Suprapubic skin (tissue), 4 donors: ENCODE data around the gene JDP2. TPM values are rescaled to one million over a fixed set of nuclear protein-coding genes. Genes with fewer than 3 reads are reported as not detected.

Experiments used
- DNase-seq, 2 donors: peaks; one replicate each; pipeline ENCODE4 v3.0.0-alpha.2; 2019; ENCODE audit warnings: low spot score in 2 of 2
- H3K27ac ChIP-seq: fragments of 200-600 bp; sonication (generic); one replicate; pipeline ENCODE4 v1.5.1; 2019
- H3K27me3 ChIP-seq: fragments of 200-600 bp; sonication (generic); one replicate; pipeline ENCODE4 v1.5.1; 2019
- H3K36me3 ChIP-seq: fragments of 200-600 bp; sonication (generic); one replicate; pipeline ENCODE4 v1.5.1; 2019
- H3K4me1 ChIP-seq: fragments of 200-600 bp; sonication (generic); one replicate; pipeline ENCODE4 v1.5.1; 2019
- H3K4me3 ChIP-seq: fragments of 200-600 bp; sonication (generic); one replicate; pipeline ENCODE4 v1.5.1; 2019; ENCODE audit warnings: mild to moderate bottlenecking
- H3K9me3 ChIP-seq: fragments of 200-600 bp; sonication (generic); one replicate; pipeline ENCODE4 v1.5.1; 2019
- EP300 ChIP-seq: sonication (generic); formaldehyde crosslinking; IDR thresholded peaks from one replicate; pipeline ENCODE4 v1.6.1; 2017; ENCODE audit warnings: antibody characterized with exemption
- POLR2A ChIP-seq, 2 donors: fragments of 450-650 bp; IDR thresholded peaks; one replicate each; pipeline ENCODE4 v1.6.1; 2017; ENCODE audit warnings: antibody characterized with exemption in 2 of 2, mild to moderate bottlenecking in 2 of 2, moderate library complexity in 2 of 2
- POLR2AphosphoS5 ChIP-seq, 3 donors: sonication (generic); formaldehyde crosslinking; IDR thresholded peaks; one replicate each; pipeline ENCODE4 v1.6.1; 2017; ENCODE audit warnings: antibody characterized with exemption in 3 of 3
- WGBS: methylation state at CpG from one replicate; pipeline ENCODE4 v1.1.5; 2018; 5-methylcytosine and 5-hydroxymethylcytosine counted together
- total RNA-seq, 4 donors: library from RNA; depleted of rRNA; stranded (reverse); fragments of >200 nt; gene quantifications; one replicate each; pipeline ENCODE4 v1.1.0, GENCODE V29; 2016
- TF ChIP-seq, protein P1 (sequence below), 2 donors: fragments of 200-600 bp in 1 of 2; fragments of 450-650 bp in 1 of 2; sonication (generic) in 1 of 2; IDR thresholded peaks; one replicate each; pipeline ENCODE4 v1.5.1; 2016 to 2019; ENCODE audit warnings: antibody characterized with exemption in 2 of 2, mild to moderate bottlenecking in 1 of 2, moderate library complexity in 1 of 2

Gene JDP2
- total RNA-seq, 4 donors from 2014 or later = 36.0 to 72.7 (median 50.4) TPM

DNA sequence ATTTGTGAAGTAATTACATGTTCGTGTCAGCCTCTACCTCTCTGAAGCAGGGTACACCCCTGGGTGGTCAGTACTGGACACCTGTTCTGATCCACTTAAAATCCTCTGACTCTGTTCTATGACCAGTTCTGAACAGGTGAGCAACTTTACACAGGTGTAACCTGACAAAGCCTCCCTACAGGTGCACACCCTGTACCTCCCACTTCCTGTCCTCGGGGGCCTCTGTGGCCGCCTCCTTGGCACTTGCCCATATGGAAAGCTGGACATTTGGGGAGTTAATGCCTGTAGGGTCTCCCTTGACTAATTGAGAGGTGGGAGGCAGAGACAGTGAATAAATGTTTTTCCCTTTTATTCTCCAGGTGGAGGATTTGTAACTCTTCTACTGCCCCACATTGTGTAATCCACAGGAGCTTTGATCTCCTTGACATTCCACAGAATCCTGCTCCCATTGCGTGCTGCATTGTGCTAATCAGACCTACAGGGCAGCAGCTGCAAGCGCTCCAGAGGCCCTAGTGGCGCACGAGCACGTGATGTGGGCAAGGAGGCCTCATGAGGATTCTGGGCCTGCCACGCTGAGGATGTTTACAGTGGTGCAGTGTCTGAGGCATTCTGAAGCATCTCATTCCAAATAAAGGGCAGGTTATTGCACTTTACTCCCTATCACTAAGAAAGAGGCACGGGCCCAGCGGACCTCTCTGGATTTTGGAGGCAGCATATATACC lies 48.6 kb downstream of the JDP2 start:
- peaks cover 29% of the 10 kb centered on the region for H3K36me3 ChIP-seq
- H3K27ac ChIP-seq = no peak overlapping the region
- 76% methylated on average over 8 of the region's 11 CpGs for WGBS
- no peaks in the 10 kb centered on the region for H3K9me3 ChIP-seq
- TF ChIP-seq, protein P1, sequence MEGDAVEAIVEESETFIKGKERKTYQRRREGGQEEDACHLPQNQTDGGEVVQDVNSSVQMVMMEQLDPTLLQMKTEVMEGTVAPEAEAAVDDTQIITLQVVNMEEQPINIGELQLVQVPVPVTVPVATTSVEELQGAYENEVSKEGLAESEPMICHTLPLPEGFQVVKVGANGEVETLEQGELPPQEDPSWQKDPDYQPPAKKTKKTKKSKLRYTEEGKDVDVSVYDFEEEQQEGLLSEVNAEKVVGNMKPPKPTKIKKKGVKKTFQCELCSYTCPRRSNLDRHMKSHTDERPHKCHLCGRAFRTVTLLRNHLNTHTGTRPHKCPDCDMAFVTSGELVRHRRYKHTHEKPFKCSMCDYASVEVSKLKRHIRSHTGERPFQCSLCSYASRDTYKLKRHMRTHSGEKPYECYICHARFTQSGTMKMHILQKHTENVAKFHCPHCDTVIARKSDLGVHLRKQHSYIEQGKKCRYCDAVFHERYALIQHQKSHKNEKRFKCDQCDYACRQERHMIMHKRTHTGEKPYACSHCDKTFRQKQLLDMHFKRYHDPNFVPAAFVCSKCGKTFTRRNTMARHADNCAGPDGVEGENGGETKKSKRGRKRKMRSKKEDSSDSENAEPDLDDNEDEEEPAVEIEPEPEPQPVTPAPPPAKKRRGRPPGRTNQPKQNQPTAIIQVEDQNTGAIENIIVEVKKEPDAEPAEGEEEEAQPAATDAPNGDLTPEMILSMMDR (IDR thresholded peaks at IDR 0.05) = no peak
- DNase-seq = peak in 1 of 2 donors; percentile 48
- H3K4me3 ChIP-seq = no peak overlapping the region
- no peaks in the 10 kb centered on the region for H3K27me3 ChIP-seq
- no peaks in the 10 kb centered on the region for H3K4me1 ChIP-seq

DNA sequence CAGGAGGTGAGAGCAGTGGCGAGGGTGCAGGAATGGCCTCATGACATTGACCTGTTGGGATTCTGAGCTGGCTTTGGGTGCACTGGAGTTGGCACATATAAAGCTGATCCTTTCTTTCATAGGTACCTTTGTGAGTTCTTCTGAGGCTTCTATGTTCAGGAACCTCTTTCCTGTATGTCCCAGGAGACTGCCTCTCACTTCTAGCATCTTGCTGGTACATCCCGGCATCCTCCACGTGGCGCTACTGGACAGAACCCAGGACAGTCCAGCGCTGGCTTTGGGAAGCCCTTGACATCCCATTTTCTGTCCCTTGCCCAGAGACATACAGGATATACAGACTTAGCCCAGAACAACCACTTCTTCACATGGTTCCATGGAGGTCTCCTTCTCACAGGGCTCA lies 50.1 kb downstream of the JDP2 start:
- H3K27ac ChIP-seq = no peak overlapping the region
- no peaks in the 10 kb centered on the region for H3K27me3 ChIP-seq
- 94% methylated on average over 5 of the region's 5 CpGs for WGBS
- DNase-seq = peak in 1 of 2 donors; percentile 39
- TF ChIP-seq POLR2A (IDR thresholded peaks at IDR 0.05) (no peak), POLR2AphosphoS5 (IDR thresholded peaks at IDR 0.05) (no peak), EP300 (no peak)
- TF ChIP-seq, protein P1 (IDR thresholded peaks at IDR 0.05) = no peak
- no peaks in the 10 kb centered on the region for H3K4me1 ChIP-seq
- H3K4me3 ChIP-seq = no peak overlapping the region
- no peaks in the 10 kb centered on the region for H3K9me3 ChIP-seq
- H3K36me3 ChIP-seq = peaks cover 16% of the 10 kb centered on the region

DNA sequence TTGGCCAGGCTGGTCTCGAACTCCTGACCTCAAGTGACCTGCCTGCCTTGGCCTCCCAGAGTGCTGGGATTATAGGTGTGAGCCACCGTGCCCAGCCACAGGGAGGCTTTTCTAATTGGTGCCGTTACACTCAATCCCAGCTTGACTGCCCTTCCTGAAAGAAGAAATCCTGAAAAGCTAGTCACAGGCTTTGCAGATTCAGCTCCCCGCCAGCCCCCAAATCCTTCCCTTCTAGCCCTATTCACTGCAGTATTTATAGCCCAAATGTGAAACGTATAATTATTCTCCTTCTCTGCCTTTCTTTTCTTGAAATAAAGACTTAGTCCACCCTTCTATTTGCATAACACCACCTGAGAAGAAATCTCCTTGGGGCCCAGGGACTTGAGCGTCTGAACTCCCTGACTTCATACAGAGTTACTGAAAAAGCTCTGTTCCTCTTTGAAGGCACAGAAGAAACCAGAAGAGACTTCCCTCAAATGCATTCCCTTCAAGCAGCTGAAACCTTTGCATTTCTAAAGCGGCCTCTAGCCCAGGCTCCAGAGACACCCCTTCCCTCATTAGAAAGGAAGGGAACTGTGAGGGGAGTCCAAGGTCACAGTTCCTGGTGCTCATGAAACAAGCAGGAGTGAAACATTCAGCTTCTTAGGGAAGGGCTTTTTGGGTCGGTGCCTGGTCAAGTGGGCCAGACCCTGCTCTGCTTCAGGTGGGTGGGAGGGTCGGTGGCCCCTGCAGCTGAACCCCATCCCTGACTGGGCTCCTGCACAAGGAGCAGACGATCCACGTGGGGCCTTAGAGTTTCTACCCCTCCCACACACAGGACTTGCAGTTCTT lies 52.2 kb downstream of the JDP2 start:
- TF ChIP-seq, protein P1 (IDR thresholded peaks at IDR 0.05) = no peak
- TF ChIP-seq POLR2AphosphoS5 (IDR thresholded peaks at IDR 0.05) (no peak), EP300 (no peak), POLR2A (IDR thresholded peaks at IDR 0.05) (no peak)
- Histone ChIP-seq H3K4me1 (no peaks in the 10 kb centered on the region), H3K27ac (no peak overlapping the region), H3K27me3 (no peaks in the 10 kb centered on the region), H3K9me3 (no peaks in the 10 kb centered on the region), H3K36me3 (peaks cover 7% of the 10 kb centered on the region), H3K4me3 (no peak overlapping the region)
- DNase-seq = peak in 1 of 2 donors; percentile 24
- WGBS = 60% methylated on average over 9 of the region's 11 CpGs

DNA sequence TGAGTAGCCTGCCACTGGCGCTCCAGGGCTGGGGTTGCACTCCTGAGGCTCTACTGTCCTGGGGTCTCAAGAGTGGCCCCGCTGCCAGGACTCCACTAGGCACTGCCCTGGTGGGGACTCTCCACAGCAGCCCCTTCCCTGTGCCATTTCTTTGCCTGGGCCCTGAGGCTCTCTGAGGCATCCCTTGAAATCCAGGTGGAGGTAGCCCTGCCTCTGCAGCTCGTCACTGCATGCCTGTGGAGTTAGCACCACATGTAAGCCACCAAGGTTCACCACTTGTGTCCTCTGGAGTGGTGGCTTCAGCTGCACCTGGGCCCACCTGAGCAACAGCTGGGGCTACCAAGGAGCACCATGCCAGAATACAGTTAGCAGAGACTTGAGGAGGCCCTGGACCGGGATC lies 54.5 kb downstream of the JDP2 start:
- TF ChIP-seq, protein P1 (IDR thresholded peaks at IDR 0.05) = no peak
- no peak for TF ChIP-seq EP300
- no peak for TF ChIP-seq POLR2A (IDR thresholded peaks at IDR 0.05)
- TF ChIP-seq POLR2AphosphoS5 (IDR thresholded peaks at IDR 0.05) = no peak
- H3K27ac ChIP-seq = no peak overlapping the region
- no peaks in the 10 kb centered on the region for H3K27me3 ChIP-seq
- peak in 1 of 2 donors; percentile 45 for DNase-seq
- H3K4me1 ChIP-seq = no peaks in the 10 kb centered on the region
- 93% methylated on average over 3 of the region's 4 CpGs for WGBS
- no peak overlapping the region for H3K4me3 ChIP-seq
- H3K36me3 ChIP-seq = no peaks in the 10 kb centered on the region
- H3K9me3 ChIP-seq = no peaks in the 10 kb centered on the region

DNA sequence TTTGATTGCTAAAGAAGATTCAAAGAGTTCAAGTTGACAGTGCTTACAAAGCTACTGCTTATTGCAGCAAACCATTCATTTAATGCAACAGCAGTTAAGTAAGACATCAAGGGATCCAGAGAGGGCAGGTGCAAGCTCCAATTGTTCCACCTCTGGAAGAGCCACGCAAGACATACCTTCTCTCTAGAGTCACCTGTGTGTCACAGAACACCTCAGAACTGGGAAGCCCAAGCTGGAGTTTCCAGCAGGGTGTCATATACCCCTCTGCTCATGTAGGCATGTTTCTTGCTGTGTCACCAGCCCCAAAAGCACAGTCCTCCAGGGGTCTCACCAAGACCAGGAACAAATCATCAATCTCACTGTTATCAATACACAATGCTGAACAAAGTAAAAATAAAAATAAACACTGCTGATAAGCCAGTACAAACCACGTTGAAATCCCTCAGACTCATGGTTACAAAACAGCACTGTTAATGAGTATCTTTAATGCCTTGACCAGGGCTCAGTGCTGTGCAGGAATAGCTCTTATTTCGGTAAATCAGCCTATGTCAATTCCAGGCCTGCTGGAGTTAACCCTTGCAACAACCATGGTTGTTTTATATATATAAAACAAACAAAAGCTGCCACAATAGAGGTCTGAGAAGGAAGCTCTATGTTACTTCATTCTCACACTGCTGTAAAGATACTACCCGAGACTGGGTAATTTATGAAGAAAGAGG lies 57.0 kb downstream of the JDP2 start:
- Histone ChIP-seq H3K9me3 (no peaks in the 10 kb centered on the region), H3K36me3 (no peaks in the 10 kb centered on the region), H3K4me1 (peaks cover 2% of the 10 kb centered on the region), H3K27me3 (no peaks in the 10 kb centered on the region), H3K4me3 (no peak overlapping the region), H3K27ac (no peak overlapping the region)
- no peak for DNase-seq
- TF ChIP-seq, protein P1 (IDR thresholded peaks at IDR 0.05) = no peak
- TF ChIP-seq EP300 (no peak), POLR2AphosphoS5 (IDR thresholded peaks at IDR 0.05) (no peak), POLR2A (IDR thresholded peaks at IDR 0.05) (no peak)
- whole genome bisulfite sequencing = 72% methylated on average over 4 of the region's 4 CpGs
